ENCODE data around the gene MAGI1. TPM values are rescaled to one million over a fixed set of nuclear protein-coding genes. Genes with fewer than 3 reads are reported as not detected.

MAGI1 gene
- polyA plus RNA-seq, 3 donors = 28.3 to 29.7 (median 29.3) TPM

DNA sequence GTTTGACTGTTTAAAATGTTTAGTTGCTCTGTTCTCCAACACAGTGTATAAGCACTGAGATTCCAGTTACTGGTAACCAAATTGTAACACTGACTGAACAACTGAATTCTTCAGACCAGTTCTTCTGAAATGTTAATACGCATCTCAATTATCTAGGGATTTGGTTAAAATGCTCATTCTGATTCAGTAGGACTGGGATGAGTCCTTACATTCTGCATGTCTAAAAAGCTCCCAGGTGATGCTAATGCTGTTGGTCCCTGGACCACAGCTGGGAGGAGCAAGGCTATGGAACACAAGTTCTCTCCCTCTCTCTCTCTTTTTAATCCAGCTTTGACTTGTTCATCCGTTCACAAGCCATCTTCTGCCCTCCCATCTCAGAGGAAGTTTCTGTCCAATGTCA is 380.3 kb downstream of the MAGI1 start:
- no peak for DNase-seq (ENCODE audit: low read depth in 3 of 3, low spot score in 2 of 3)

- DNase-seq (ENCODE audit: low read depth in 3 of 3, low spot score in 2 of 3) = no peak
Observed at GRCh38 chr3:65655061-65655460, 383.7 kb downstream of the MAGI1 start.

DNA sequence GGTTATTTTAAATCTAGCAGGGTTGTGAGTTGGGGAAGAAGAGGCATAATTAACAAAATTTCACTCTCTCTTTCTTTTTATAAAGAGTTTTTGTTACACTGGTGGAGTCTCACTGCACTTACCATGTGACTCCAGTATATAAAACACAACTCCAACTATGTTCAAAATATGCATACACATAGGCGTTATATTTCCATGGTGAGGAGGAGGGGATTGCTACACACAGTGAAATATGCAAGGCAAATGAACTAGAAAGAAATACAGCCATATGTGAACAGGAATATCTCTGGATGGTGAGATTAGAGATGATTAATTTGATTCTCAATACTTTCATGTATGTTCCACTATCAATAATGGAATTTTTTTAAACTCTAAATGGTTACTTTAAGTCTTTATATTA is 385.0 kb downstream of the MAGI1 start:
- no peak for DNase-seq (ENCODE audit: low read depth in 3 of 3, low spot score in 2 of 3)

DNA sequence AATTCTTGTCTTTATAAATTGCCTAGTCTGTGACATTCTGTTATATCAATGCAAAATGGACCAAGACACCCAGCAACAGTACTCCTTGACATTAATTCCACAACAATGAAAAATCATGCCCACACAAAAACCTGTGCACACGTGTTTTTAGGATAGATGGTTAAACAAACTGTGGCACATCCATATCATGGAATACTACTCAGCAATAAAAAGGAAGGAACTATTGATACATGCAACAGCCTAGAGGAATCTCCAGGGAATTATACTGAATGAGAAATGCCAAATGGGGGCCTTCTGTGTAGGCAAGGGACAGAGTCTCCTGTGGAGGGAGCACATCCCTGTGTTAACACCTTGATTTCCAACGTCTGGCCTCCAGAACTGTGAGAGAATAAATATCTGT is 388.5 kb downstream of the MAGI1 start:
- no peak for DNase-seq (ENCODE audit: low read depth in 3 of 3, low spot score in 2 of 3)

DNA sequence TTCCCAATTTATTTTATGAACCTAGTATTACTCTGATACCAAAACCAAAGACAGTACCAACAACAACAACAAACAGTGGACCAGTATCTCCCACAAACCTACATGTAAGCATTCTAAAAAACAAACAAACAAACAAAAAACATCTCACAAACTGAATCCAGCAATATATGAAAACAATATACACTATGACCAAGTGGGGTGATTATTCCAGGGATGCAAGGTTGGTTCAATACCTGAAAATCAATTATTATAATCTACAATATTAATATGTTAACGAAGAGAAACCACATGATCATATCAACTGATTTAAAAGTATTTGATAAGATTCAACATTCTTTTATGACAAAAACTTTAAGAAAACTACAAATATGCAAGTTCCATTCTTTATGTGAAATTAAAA is 391.3 kb downstream of the MAGI1 start:
- no peak for DNase-seq (ENCODE audit: low read depth in 3 of 3, low spot score in 2 of 3)

DNA sequence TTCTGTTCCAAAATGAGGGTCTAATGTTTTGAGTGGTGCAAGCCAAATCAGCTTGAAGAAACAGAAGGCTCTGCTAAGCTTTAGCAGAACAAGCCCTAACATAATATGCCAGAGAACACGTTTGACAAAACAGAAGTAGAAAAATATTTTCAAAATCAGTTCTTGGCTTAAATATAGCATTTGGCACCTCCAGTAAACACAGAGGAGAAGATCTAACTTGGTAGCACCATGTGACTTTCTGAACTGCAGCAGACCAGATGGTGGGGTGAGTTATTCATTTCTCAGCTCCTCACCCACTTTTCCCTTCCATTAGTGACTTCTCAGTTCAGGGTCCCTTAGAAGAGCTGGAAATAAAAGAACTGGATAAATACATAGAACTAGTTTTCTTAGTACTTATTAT is 395.8 kb downstream of the MAGI1 start:
- DNase-seq (ENCODE audit: low read depth in 3 of 3, low spot score in 2 of 3) = no peak

DNA sequence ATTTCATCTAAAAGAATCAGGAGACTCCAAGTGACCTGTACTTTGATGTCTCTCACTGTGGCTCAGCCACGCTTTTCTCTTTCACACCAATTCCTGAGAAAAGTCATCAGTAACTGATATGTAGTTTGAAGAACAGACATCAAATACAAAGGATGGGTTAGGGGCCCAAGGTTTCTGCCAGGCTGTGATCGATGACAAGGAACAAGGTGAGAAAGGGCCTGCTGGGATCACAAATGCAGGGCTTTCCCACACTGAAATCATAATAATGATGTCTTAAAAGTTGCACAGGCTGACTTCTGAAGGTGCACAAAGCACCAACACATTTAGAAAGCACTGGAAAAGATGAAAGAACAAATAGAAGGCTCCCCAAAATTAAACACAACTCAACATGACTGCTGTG is 396.9 kb downstream of the MAGI1 start:
- DNase-seq (ENCODE audit: low read depth in 3 of 3, low spot score in 2 of 3) = no peak

GRCh38 chr3:65641045-65641444 is 397.7 kb downstream of the MAGI1 start:
- no peak for DNase-seq (ENCODE audit: low read depth in 3 of 3, low spot score in 2 of 3)

DNA sequence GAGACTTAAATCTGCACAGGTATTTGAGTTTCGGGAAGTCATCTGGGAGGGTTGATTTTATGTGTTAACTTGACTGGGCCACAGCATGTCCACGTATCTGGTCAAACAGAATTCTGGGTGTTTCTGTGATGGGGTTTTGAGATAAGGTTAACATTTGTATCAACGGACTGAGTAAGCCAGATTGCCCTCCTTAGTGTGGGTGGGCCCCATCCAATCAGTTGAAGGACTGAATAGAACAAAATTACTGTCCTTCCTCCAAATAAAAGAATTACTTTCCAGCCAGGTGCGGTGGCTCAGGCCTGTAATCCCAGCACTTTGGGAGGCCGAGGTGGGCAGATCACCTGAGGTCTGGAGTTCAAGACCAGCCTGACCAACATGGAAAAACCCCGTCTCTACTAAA is 399.3 kb downstream of the MAGI1 start:
- DNase-seq (ENCODE audit: low read depth in 3 of 3, low spot score in 2 of 3) = no peak

DNA sequence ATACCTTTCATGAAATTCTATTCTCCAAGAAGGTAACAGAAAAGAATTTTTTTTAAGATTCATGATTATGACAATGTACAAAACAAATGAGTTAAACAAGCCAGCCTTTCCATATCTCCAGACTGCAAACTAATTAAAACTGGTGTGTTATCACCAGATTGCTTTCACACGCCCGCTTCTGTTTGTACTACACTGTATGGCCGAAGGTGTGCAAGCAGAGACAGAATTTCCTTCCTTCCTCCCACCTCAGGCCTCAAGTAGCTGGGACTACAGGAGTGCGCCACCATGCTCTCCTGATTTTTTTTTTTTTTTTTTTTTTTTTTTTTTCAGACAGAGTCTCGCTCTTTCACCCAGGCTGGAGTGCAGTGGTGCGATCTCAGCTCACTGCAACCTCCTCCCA is 400.4 kb downstream of the MAGI1 start:
- no peak for DNase-seq (ENCODE audit: low read depth in 3 of 3, low spot score in 2 of 3)

DNA sequence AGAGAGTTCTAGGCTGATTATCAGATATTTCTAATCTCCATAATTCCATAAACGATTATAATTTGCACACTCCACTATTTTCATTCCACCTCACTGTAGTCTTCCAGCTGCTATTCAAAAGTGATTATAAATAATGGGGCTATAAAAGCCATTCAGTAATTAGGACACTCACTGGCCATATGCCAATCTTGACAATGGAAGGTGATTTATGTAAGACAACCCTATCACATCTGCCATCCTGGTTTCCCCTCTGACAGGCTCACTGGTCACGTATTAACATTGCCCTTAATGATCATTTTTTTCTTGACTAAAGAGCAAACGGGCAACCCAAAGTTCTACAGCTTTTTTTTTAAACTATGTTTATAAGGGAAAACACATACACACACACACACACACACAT is 402.4 kb downstream of the MAGI1 start:
- DNase-seq (ENCODE audit: low read depth in 3 of 3, low spot score in 2 of 3) = no peak

- DNase-seq (ENCODE audit: low read depth in 3 of 3, low spot score in 2 of 3) = no peak
Observed at GRCh38 chr3:65635657-65636056, 403.1 kb downstream of the MAGI1 start.

- no peak for DNase-seq (ENCODE audit: low read depth in 3 of 3, low spot score in 2 of 3)
Observed at GRCh38 chr3:65633018-65633638, 405.6 kb downstream of the MAGI1 start.

GRCh38 chr3:65632414-65632813 is 406.3 kb downstream of the MAGI1 start:
- no peak for DNase-seq (ENCODE audit: low read depth in 3 of 3, low spot score in 2 of 3)

- no peak for DNase-seq (ENCODE audit: low read depth in 3 of 3, low spot score in 2 of 3)
Observed at GRCh38 chr3:65628978-65629377, 409.7 kb downstream of the MAGI1 start.

DNA sequence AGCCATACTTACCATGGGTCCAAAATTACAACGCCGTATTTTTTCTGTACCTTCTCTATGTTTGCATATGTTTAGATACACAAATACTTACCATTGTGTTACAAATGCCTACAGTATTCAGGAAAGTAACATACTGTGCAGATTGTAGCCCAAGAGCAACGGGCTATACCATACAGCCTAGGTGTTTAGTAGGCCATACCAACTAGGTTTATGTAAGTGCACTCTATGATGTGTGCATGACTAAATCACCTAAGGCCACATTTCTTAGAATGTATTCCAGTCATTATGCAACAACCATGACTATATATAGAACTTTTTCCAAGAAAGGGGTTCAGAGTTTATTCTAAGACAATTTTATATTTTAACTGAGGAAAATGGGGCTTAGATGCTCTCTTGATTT is 411.7 kb downstream of the MAGI1 start:
- no peak for DNase-seq (ENCODE audit: low read depth in 3 of 3, low spot score in 2 of 3)

- no peak for DNase-seq (ENCODE audit: low read depth in 3 of 3, low spot score in 2 of 3)
Observed at GRCh38 chr3:65625305-65625704, 413.4 kb downstream of the MAGI1 start.

GRCh38 chr3:65623362-65623761 is 415.4 kb downstream of the MAGI1 start:
- DNase-seq (ENCODE audit: low read depth in 3 of 3, low spot score in 2 of 3) = no peak

DNA sequence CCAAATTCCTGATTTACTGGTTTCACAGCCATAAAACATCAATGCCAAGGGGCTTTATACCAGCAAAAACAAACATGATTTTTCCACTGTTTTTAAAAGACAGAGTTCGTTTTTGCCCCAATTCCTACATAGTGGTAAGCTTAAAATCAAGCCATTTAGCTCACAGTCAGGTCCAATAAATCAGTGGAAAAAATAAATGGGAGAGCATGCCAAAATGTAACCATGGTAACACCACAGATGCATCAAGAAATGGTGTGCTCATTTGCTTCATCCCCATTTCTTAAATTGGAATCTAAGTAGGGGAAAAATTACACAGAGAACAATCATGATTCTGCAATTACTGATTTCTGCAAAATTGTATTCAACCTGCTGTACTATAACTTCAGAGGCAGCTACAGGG is 418.8 kb downstream of the MAGI1 start:
- no peak for DNase-seq (ENCODE audit: low read depth in 3 of 3, low spot score in 2 of 3)

- no peak for DNase-seq (ENCODE audit: low read depth in 3 of 3, low spot score in 2 of 3)
Observed at GRCh38 chr3:65619451-65619881, 419.3 kb downstream of the MAGI1 start.

- no peak for DNase-seq (ENCODE audit: low read depth in 3 of 3, low spot score in 2 of 3)
Observed at GRCh38 chr3:65618599-65618998, 420.1 kb downstream of the MAGI1 start.

DNA sequence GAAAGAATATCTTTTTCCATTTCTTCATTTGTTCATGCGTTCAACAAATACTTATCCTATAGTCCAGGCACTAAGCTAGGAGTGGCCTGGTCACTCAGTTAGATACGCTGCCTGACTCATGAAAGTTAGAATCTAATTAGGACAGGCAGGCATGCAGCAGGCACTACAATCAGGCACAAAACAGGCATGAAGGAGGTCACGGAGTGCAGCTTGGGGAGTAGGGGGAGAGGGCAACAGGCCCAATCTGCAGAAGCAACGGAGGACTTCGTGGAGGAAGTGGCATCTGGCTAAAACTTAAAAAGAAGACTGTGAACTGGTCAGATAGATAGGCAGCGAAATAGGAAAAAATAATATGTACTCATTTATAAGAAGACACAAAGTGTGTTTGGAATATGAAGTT is 420.9 kb downstream of the MAGI1 start:
- no peak for DNase-seq (ENCODE audit: low read depth in 3 of 3, low spot score in 2 of 3)

DNA sequence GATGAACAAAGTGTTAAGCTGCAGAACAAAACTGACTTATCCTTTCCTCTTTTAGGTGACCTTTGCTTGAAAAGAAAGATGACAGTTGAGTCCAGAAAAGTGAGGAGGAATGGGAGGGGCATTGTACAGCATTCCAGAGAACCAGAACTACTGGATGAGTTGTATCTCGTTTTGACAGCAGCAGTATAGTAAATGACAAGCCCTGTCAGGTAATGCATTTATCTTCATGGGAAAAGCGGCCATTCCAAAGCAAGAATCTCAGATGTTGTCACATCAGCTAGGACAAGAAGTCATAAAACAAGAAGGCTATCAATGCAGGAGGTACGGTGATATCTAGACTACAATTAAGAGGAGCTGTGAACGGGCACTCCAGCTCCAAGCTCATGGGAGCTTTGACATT is 421.5 kb downstream of the MAGI1 start:
- DNase-seq (ENCODE audit: low read depth in 3 of 3, low spot score in 2 of 3) = no peak

Measured in right renal cortex interstitium (tissue), 3 donors.